IPS-18c (cell line): Measurements from ENCODE around the gene ETS1.

Experiments
- H3K4me3 ChIP-seq: 2 replicates; pipeline ENCODE4 v1.7.0; 2013; ENCODE audit warnings: low read depth, mild to moderate bottlenecking, low read length, moderate library complexity; ENCODE audit not compliant: insufficient read depth
- H3K9me3 ChIP-seq: one replicate; pipeline ENCODE4 v1.6.1; 2013; ENCODE audit warnings: mild to moderate bottlenecking, low read length, moderate library complexity; ENCODE audit not compliant: control insufficient read depth, insufficient read depth

The ETS1 gene

GRCh38 chr11:128621601-128622501 lies 34.5 kb upstream of the ETS1 start:
- Histone ChIP-seq H3K4me3 (no peak overlapping the region; the same call in 1 of the 2 replicates), H3K9me3 (no peaks in the 10 kb centered on the region)

DNA sequence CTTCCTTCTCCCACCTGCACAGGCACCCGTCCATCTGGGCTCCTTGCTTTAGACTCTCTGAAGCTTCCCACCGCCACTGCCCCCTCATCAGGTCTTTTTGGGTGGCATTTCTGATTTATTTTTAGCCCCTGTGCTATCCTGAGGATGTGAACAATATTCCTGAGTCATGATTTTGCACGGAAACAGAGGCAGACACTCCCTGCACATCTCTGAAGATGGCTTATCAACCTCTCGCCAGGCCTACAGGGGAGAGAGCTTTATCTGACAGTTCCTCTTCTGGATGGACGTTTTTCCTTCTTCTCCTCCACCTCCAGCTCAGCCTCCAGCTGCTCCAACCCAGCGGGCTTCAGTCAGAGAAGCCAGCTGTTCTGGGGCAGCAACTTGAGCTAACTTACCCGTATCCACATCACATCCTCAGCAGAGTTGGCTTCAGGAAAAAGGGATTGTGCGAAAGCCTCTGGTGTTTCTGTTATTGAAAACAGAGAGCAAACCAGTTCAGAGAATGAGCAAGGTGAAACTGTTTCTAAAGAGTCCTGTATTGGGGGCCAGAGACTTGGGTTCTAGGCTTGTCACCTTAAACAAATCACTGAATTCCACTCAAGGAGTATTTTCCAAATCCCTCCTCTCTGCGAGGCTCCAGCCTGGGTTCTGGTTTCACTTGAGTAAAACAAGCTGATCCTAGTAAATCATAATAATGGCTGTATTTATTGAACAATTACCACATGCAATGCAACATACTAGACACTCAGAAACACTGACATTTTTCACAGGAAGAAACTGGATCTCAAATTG lies 33.1 kb upstream of the ETS1 start:
- Histone ChIP-seq H3K9me3 (no peaks in the 10 kb centered on the region), H3K4me3 (no peak overlapping the region)

DNA sequence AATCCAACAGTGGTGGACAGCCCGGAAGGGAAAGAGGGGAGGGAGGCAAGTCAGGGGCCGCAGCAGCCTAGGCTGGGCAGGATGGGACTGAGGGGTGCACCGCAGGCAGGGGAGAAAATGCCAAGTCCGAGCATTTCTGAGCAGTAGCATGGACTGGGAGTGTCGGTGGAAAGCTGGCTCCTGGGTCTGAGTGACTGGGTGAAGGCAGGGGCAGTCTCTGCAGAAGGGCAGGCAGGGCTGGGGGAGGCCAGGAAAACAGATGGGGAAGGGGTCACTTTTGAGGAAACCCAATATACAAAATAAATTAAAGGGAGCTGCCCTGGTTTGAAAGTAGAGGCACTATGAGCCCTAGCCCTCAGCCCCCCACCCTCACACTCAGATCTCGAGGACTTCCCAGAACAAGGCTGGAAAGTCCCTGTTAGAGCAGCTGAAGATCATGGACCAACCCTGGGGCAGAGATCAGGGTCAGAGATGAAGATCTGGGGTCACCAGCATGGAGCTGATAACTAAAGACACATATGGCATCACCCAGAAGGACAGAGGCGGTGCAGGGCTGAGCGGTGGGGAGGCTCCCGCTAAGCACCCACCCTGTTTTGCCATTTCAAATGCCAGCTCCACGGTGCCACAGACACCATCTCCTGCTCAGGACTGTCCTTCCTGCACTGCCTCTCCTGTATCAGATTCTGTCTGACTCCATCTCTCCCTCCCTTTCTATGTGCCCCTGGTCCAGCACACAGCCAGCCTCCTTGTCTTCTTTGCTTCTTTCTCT lies 32.4 kb upstream of the ETS1 start:
- Histone ChIP-seq H3K4me3 (no peak overlapping the region), H3K9me3 (no peaks in the 10 kb centered on the region)

GRCh38 chr11:128619007-128619406 lies 31.6 kb upstream of the ETS1 start:
- H3K9me3 ChIP-seq = no peaks in the 10 kb centered on the region
- H3K4me3 ChIP-seq = no peak overlapping the region

- H3K4me3 ChIP-seq = no peak overlapping the region
- H3K9me3 ChIP-seq = no peaks in the 10 kb centered on the region
These were observed 31.2 kb upstream of the ETS1 start for GRCh38 chr11:128618603-128619002.

DNA sequence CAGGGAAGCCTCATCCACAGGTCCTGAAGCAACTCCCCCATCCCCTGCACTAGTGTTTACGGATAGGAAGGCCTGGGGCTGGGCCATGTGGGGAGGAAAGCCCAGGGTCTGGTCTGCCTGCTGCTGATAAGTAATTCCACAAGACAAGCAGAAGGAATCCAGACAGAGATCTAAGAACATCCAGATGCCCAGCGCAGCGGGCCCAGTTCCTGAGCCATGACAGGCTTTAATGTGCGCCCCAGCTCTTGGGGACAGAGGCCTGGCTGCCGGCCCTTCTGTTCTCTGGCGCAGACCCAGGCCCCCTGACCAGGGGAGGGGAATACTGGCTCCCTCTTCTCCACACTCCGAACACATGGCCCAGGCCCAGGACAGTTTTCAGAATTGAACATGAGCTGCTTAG lies 28.8 kb upstream of the ETS1 start:
- no peaks in the 10 kb centered on the region for H3K9me3 ChIP-seq
- H3K4me3 ChIP-seq = no peak overlapping the region

GRCh38 chr11:128615612-128616011 lies 28.3 kb upstream of the ETS1 start:
- H3K9me3 ChIP-seq = no peaks in the 10 kb centered on the region
- H3K4me3 ChIP-seq = no peak overlapping the region

- Histone ChIP-seq H3K4me3 (no peak overlapping the region), H3K9me3 (no peaks in the 10 kb centered on the region)
These were observed 27.7 kb upstream of the ETS1 start for GRCh38 chr11:128615076-128615475.

GRCh38 chr11:128614026-128614425 lies 26.7 kb upstream of the ETS1 start:
- Histone ChIP-seq H3K4me3 (no peak overlapping the region), H3K9me3 (no peaks in the 10 kb centered on the region)

DNA sequence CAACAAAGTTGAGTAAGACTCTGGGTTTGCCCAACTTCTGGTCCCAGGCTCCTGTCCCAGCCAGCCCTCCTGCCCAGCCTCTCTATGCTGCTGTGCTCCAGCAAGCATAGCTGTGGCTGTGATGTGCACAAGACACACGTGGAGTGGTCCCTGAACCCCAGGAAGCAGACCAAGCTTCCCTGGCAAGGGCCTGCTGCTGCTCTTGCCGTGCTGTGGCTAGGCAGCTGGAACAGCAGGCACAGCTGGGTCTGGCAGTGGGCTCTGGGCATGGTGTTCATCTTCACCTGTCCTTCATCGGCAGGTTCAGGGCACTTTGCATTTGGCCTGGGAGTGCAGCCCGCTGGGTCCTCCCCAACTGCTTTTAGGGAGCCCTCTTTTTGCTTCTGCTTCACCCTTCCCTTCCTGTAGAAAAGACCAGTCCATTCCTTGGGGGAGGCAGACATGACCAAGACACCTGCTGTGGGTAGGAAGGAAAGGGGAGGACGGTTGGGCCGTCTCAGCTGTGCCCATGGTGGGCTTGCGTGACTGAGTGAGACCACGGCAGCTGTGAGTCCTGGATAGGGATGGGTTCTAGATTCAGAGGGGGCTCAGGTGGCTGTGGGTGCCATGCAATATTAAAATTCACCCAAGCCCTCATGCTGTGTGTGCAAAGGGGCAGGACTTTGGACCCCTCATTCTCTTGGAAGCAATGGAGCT lies 26.1 kb upstream of the ETS1 start:
- no peaks in the 10 kb centered on the region for H3K9me3 ChIP-seq
- no peak overlapping the region for H3K4me3 ChIP-seq

GRCh38 chr11:128610721-128611617 lies 23.6 kb upstream of the ETS1 start:
- H3K4me3 ChIP-seq = no peak overlapping the region

DNA sequence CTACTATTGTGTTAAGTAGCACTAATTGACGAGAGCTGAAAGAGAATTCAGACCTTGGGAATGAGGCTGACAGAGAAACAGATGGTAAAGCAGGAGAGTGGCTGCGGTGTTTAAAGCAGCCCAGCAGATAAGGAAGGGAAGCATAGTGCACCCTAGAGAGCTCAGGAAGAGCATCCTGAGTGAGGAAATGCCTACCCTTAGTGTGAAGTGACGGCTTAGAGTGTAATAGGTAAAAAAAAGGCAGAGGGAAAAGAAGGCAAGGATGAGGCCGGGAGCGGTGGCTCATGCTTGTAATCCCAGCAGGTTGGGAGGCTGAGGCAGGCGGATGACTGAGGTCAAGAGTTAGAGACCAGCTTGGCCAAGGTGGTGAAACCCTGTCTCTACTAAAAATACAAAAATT lies 22.4 kb upstream of the ETS1 start:
- Histone ChIP-seq H3K4me3 (no peak overlapping the region), H3K9me3 (no peaks in the 10 kb centered on the region)

More at GRCh38 chr11:128610721-128611617, 23.6 kb upstream of the ETS1 start:
- H3K9me3 ChIP-seq = no peaks in the 10 kb centered on the region

DNA sequence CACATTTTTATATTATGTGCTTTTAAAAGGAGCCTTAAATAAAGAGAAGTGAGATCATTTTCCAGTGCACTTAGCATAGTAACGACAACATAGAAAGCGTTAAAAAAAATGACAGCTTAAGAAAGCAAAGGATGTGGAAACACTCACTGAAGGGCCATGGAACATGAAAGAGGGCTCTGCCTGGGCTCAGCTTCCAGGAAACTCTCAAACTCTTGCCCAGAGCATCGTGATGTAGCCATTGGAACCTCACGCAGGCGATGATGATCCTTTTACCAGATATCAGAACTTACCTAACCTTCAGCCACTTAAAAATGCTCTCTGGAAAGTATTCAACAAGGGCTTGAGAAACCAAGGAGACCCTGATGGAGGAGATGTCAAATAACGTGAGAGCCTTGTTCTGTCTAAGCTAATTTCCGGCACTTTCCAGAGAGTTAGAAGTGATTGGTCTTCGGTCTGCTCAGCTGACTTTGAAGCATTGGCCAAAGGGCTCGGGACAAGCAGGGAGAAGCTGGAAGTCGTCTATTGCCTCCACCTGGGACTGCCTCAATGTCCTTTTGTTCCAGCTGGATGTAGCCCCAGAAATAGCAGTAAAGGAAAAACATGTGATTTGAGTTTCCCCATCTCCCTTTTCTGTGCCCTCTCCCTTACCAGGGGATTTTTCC lies 21.5 kb upstream of the ETS1 start:
- H3K9me3 ChIP-seq = no peaks in the 10 kb centered on the region
- no peak overlapping the region for H3K4me3 ChIP-seq

DNA sequence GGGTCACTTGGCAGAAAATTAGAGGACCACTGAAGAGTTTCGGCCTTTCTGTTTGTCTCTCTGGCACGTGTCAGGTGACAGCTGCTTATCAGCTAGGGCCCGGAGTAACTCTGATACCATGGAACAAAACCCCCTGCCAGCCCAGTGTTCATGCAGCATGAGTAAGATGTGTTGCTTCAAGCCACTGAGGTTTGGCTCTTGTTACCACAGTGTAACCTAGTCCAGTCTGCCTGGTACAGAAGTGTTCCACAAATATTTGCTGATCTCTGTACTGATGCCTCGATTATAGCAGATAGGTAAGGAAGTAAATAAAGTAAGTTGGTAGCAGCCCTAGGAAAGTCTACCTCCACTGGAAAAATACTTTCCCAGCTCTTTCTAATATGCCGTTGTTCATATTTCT lies 20.5 kb upstream of the ETS1 start:
- no peak overlapping the region for H3K4me3 ChIP-seq
- no peaks in the 10 kb centered on the region for H3K9me3 ChIP-seq

DNA sequence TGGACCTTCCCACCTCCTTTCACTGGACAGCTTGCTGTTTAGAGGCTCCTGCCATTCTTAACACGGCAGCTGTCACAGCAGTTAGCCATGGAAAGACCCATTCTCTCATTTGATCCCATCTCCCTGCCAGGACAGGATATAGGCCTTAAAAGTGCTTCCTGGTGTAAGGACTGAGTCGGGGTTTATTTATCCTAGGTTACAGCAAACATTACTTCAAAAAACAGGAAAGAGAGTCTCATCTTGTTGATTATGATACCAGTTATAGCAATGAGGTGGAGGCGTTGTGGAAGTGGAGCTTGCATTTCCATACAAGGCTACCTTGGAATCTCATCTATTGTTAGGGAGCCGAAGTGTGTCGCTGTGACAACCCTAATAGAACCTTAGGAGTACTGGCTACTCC lies 17.4 kb upstream of the ETS1 start:
- H3K4me3 ChIP-seq = no peak overlapping the region
- H3K9me3 ChIP-seq = no peaks in the 10 kb centered on the region
